ENCODE data around the gene CPLANE2. TPM values are rescaled to one million over a fixed set of nuclear protein-coding genes. Genes with fewer than 3 reads are reported as not detected.

CPLANE2 gene
- total RNA-seq, 1 donor from 2014 or later, result 5.1 TPM

DNA sequence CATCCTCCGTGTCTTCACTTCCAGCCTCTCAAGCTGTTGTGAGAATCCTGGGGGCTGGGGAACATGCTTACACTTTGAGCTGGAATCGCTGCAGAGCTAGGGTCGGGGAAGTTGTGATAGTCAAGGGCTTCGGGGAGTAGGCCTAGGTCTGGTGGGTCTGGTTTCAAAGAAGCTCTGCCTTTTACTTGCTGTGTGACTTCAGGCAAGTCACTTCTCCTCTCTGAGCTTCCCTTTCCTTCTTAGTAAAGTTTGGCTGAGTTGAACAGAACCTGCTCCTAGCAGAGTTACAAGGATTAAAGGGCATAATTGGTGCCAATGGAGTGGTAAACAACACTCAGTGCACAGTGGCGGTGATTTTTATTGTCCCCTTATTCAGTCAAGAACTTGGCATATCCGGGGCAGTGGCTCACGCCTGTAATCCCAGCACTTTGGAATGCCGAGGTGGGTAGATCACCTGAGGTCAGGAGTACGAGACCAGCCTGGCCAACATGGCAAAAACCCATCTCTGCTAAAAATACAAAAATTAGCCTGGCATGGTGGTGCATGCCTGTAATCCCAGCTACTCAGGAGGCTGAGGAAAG, 50.2 kb downstream of the CPLANE2 start:
- CTCF ChIA-PET, result interaction anchor here (0.6 to 9.4 kb wide), 4 partner anchors 69 to 395 kb away, joined by 3 to 126 read pairs (median 4); no protein-coding TSS in a partner anchor
- TF ChIP-seq, protein P1, sequence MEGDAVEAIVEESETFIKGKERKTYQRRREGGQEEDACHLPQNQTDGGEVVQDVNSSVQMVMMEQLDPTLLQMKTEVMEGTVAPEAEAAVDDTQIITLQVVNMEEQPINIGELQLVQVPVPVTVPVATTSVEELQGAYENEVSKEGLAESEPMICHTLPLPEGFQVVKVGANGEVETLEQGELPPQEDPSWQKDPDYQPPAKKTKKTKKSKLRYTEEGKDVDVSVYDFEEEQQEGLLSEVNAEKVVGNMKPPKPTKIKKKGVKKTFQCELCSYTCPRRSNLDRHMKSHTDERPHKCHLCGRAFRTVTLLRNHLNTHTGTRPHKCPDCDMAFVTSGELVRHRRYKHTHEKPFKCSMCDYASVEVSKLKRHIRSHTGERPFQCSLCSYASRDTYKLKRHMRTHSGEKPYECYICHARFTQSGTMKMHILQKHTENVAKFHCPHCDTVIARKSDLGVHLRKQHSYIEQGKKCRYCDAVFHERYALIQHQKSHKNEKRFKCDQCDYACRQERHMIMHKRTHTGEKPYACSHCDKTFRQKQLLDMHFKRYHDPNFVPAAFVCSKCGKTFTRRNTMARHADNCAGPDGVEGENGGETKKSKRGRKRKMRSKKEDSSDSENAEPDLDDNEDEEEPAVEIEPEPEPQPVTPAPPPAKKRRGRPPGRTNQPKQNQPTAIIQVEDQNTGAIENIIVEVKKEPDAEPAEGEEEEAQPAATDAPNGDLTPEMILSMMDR (IDR thresholded peaks at IDR 0.05), result no peak
- intact Hi-C loops (cut with micrococcal nuclease), result loop anchor here (1.0 to 2.0 kb wide), 4 partner anchors 58 to 394 kb away; no protein-coding TSS in a partner anchor
- ATAC-seq (ENCODE audit: low read depth) (no peak), DNase-seq (no peak)
- Mint-ChIP-seq H3K4me1 (no peaks in the 10 kb centered on the region), H3K9me3 (no peaks in the 10 kb centered on the region), H3K27me3 (peaks cover 20% of the 10 kb centered on the region), H3K27ac (no peak overlapping the region), H3K36me3 (ENCODE audit: low read depth) (no peaks in the 10 kb centered on the region), H3K4me3 (no peak overlapping the region)
- POLR2A ChIA-PET, result no interaction called here

DNA sequence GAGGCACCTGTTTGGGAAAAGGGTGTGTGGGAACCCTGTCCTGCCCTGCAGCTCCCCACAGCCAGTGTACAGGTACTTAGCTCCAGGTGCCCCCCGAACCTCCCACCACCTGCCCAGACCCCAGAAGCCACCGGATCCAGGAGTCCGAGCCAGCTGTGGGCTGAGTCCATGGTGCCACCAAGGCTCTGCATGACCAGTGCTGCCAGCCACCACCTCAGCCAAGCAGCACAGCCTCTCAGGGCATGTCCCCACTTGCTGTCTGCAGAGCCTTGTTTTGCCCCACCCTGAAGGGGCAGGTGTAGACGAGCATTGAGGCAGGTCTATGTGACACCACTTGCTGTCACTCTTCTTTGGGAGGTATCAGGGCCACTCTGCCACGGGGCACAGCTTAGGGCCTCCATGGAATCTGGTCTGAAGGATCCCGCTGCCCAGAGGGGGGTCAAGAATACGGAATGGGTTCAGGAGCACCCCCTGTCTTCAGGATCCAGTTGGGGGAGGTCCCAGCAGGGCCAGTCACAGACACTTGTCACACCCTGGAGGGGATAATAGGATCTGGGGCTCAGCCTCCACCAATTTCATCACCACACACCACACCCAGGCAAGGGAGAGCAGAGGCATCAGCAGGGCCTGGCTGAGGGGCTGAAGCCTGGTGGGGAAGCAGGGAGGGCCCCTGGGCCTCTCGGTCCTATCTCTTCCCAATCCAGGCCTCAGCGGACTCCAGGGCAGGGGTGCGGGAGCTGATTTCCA, 52.3 kb downstream of the CPLANE2 start:
- ChIA-PET POLR2A (interaction anchor here (0.6 kb wide), 1 partner anchor 22 kb away, joined by 3 read pairs; no protein-coding TSS in a partner anchor), CTCF (interaction anchor here (9.4 kb wide), 1 partner anchor 105 kb away, joined by 126 read pairs; no protein-coding TSS in a partner anchor)
- Mint-ChIP-seq H3K4me1 (no peaks in the 10 kb centered on the region), H3K9me3 (no peaks in the 10 kb centered on the region), H3K36me3 (ENCODE audit: low read depth) (no peaks in the 10 kb centered on the region), H3K4me3 (no peak overlapping the region), H3K27me3 (peaks cover 16% of the 10 kb centered on the region), H3K27ac (no peak overlapping the region)
- ATAC-seq (ENCODE audit: low read depth) (no peak), DNase-seq (no peak)
- TF ChIP-seq, protein P1 (IDR thresholded peaks at IDR 0.05), result no peak
- intact Hi-C loops (cut with micrococcal nuclease), result no loop called here

DNA sequence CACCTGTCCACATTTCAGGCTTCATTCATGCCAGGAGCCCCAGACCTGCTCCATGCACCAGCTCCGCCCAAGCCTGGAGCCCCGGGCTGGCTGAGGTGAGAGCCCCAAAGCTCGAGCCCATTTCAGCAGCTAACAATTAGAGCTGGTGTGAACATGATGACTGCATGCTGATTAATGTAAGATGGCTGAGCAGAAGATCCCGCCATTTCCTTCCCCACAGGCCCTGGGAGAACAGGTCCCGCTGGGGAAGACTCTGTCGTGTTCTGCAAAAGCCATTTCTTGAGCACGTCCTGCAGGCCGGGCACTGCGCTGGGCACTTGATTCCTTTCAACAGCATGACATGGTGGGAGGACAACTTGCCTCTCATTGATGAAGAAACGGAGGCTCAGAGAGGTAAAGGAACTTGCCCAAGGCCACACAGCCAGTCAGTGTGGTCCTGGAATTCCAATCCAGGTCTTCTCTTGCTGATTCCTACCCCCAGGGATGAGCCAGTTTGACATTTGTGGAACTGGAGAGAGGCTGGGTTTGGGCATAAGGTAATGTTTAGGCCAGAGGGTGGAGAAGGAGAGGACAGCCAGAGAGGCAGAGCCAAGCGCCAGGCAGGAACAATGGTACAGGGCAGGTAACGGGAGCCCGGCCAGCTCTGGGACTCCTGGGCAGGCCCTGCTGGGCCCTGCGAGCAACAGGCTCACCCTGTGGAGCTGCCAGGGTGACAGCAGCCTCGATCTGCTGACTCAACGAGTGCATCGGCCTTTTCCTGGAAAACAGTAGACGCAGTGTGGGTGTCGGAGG, 53.0 kb downstream of the CPLANE2 start:
- CTCF ChIA-PET, result interaction anchor here (9.4 kb wide), 1 partner anchor 104 kb away, joined by 126 read pairs; no protein-coding TSS in a partner anchor
- no peak overlapping the region for H3K27ac Mint-ChIP-seq
- no peak for ATAC-seq (ENCODE audit: low read depth)

GRCh38 chr1:16183179-16183578, 53.8 kb downstream of the CPLANE2 start:
- no peak for DNase-seq
- ChIA-PET POLR2A (no interaction called here), CTCF (interaction anchor here (9.4 kb wide), 1 partner anchor 103 kb away, joined by 126 read pairs; no protein-coding TSS in a partner anchor)
- no peaks in the 10 kb centered on the region for H3K36me3 Mint-ChIP-seq (ENCODE audit: low read depth)
- TF ChIP-seq, protein P1 (IDR thresholded peaks at IDR 0.05), result no peak
- peaks cover 14% of the 10 kb centered on the region for H3K27me3 Mint-ChIP-seq
- no peaks in the 10 kb centered on the region for H3K4me1 Mint-ChIP-seq
- no peaks in the 10 kb centered on the region for H3K9me3 Mint-ChIP-seq
- ATAC-seq (ENCODE audit: low read depth), result no peak
- no peak overlapping the region for H3K4me3 Mint-ChIP-seq
- intact Hi-C loops (cut with micrococcal nuclease), result no loop called here
- no peak overlapping the region for H3K27ac Mint-ChIP-seq

More for the DNA sequence above, 53.0 kb downstream of the CPLANE2 start:
- H3K9me3 Mint-ChIP-seq, result no peaks in the 10 kb centered on the region
- DNase-seq, result no peak
- peaks cover 12% of the 10 kb centered on the region for H3K27me3 Mint-ChIP-seq
- no peak overlapping the region for H3K4me3 Mint-ChIP-seq
- H3K36me3 Mint-ChIP-seq (ENCODE audit: low read depth), result no peaks in the 10 kb centered on the region
- POLR2A ChIA-PET, result no interaction called here
- TF ChIP-seq, protein P1 (IDR thresholded peaks at IDR 0.05), result no peak
- H3K4me1 Mint-ChIP-seq, result no peaks in the 10 kb centered on the region
- intact Hi-C loops (cut with micrococcal nuclease), result no loop called here
